Aorta (tissue), 5 donors: Measurements from ENCODE around the gene WWOX. TPM values are rescaled to one million over a fixed set of nuclear protein-coding genes. Genes with fewer than 3 reads are reported as not detected.

Source experiments
- ATAC-seq: fragments of 200-7000 bp; cut with Tn5 transposase; one replicate; pipeline ENCODE4 v1.9.1; 2022; ENCODE audit warnings: moderate library complexity; ENCODE audit not compliant: low FRiP score
- DNase-seq, 2 donors: peaks; one replicate each; pipeline ENCODE4 v3.0.0-alpha.2; 2020
- H3K27ac ChIP-seq, 2 donors: one replicate each; pipeline ENCODE4 v1.5.1; 2013; ENCODE audit warnings: low read length in 2 of 2, mild to moderate bottlenecking in 2 of 2, moderate library complexity in 2 of 2, control low read depth in 1 of 2, inconsistent platforms in 1 of 2, low read depth in 1 of 2
- H3K27me3 ChIP-seq, 2 donors: one replicate each; pipeline ENCODE4 v1.6.1; 2013; ENCODE audit warnings: control low read depth in 1 of 2, low read length in 1 of 2, mild to moderate bottlenecking in 1 of 2, moderate library complexity in 1 of 2; ENCODE audit not compliant: insufficient read depth in 2 of 2, control insufficient read depth in 1 of 2
- H3K36me3 ChIP-seq, 2 donors: one replicate each; pipeline ENCODE4 v1.6.1; 2013; ENCODE audit warnings: control low read depth in 1 of 2, low read length in 1 of 2, mild to moderate bottlenecking in 1 of 2; ENCODE audit not compliant: insufficient read depth in 2 of 2, control insufficient read depth in 1 of 2
- H3K4me1 ChIP-seq, 2 donors: one replicate each; pipeline ENCODE4 v1.6.1; 2013; ENCODE audit warnings: low read length in 2 of 2, control low read depth in 1 of 2, mild to moderate bottlenecking in 1 of 2, moderate library complexity in 1 of 2; ENCODE audit not compliant: insufficient read depth in 2 of 2, control insufficient read depth in 1 of 2
- H3K4me3 ChIP-seq, 2 donors: one replicate each; pipeline ENCODE4 v1.5.1; 2013; ENCODE audit warnings: low read length in 2 of 2, control low read depth in 1 of 2, mild to moderate bottlenecking in 1 of 2
- H3K9me3 ChIP-seq: one replicate; pipeline ENCODE4 v1.6.1; 2013; ENCODE audit warnings: mild to moderate bottlenecking, low read length; ENCODE audit not compliant: control insufficient read depth
- WGBS, 2 donors: extraction: QIAGEN DNeasy Blood & Tissue Kit; methylation state at CpG; one replicate each; pipeline ENCODE4 v1.1.7; 2013; 5-methylcytosine and 5-hydroxymethylcytosine counted together
- intact Hi-C, 2 donors: fragments of 100-400 bp; cut with DNase I; formaldehyde crosslinking; loops; one replicate each; pipeline versions ENCODE4 v1.14.2 to v1.15.0; 2022
- polyA plus RNA-seq, 2 donors: library from polyadenylated mRNA; stranded (reverse); fragments of 200-250 nt; gene quantifications; one replicate each; pipeline ENCODE4 v1.2.3, GENCODE V29; 2013
- total RNA-seq, 2 donors: library from RNA; stranded (reverse); fragmentation: NEBNext Ultra II Directional; extraction: Animal tissue kit (Norgen Biotek cat#: 25700); gene quantifications; one replicate each; pipeline ENCODE4 v1.2.1, GENCODE V29; 2021
- donor health status: healthy with polysubstance abuse.
- donor health status: Bipolar disorder and iron deficiency.
- donor health status: DM: no; HTN: no; CAD: no.
- donor health status: DM: no; HTN: no; CAD: no.
- donor health status: DM: yes; HTN: yes; CAD: no.

Gene WWOX
- total and polyA plus RNA-seq, 4 donors, result 11.2 to 30.9 (median 14.6) TPM

GRCh38 chr16:78788696-78789095 lies 689.2 kb downstream of the WWOX start:
- Histone ChIP-seq H3K27ac (no peak overlapping the region), H3K9me3 (no peaks in the 10 kb centered on the region), H3K27me3 (no peaks in the 10 kb centered on the region), H3K4me1 (no peaks in the 10 kb centered on the region), H3K4me3 (no peak overlapping the region), H3K36me3 (no peaks in the 10 kb centered on the region)
- intact Hi-C loops, result no loop called here
- ATAC-seq (no peak), DNase-seq (no peak)
- WGBS, 2 donors, result 77 to 87% methylated on average over 2 of the region's 2 CpGs

DNA sequence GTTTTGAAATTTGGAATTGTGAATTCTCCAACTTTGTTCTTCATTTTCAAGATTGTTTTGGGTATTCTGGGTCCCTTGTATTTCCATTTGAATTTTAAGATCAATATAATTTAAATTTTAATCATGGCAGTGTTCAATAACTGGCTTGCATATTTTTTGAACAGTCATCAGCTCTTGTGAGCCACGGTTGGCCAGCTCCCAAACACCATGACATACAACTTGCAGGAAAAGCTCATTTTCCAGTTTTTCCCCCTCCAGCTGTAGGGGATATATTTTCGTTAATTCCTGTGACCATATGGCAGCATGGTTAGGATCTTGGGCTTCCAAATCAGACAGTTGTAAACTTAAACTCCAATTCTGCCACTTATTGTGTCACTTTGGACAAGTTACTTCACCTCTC lies 690.1 kb downstream of the WWOX start:
- no peaks in the 10 kb centered on the region for H3K27me3 ChIP-seq
- H3K27ac ChIP-seq, result no peak overlapping the region
- DNase-seq (no peak), ATAC-seq (no peak)
- intact Hi-C loops, result no loop called here
- no peak overlapping the region for H3K4me3 ChIP-seq
- H3K4me1 ChIP-seq, result no peaks in the 10 kb centered on the region
- H3K9me3 ChIP-seq, result no peaks in the 10 kb centered on the region
- no peaks in the 10 kb centered on the region for H3K36me3 ChIP-seq
- 38 to 63% methylated on average over 2 of the region's 2 CpGs for WGBS, 2 donors

GRCh38 chr16:78791011-78791410 lies 691.6 kb downstream of the WWOX start:
- Histone ChIP-seq H3K36me3 (no peaks in the 10 kb centered on the region), H3K27me3 (no peaks in the 10 kb centered on the region), H3K4me3 (no peak overlapping the region), H3K27ac (no peak overlapping the region), H3K9me3 (no peaks in the 10 kb centered on the region), H3K4me1 (no peaks in the 10 kb centered on the region)
- ATAC-seq, result no peak
- no peak for DNase-seq
- 90 to 92% methylated on average over 8 of the region's 8 CpGs for WGBS, 2 donors
- intact Hi-C loops, result no loop called here

DNA sequence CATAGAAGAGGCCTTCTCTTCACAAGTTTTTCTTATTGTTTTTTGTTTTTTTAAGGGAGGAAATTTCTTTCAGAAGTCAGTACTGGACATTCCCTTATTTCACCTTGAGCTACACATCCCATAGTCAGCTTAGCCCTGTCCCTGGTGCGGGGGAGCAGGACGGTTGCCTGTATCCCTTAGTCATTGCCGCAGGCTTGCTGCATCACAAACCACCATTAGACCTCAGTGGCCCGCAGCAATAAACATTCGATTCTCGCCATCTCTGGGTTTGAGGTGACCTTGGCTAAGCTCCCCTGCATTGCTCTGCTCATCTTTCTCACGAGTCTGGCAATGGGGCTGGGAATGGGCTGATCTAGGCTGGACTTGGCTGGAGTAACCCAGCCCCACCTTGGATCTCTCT lies 692.5 kb downstream of the WWOX start:
- H3K27me3 ChIP-seq, result no peaks in the 10 kb centered on the region
- intact Hi-C loops, result no loop called here
- no peak for ATAC-seq
- no peak overlapping the region for H3K4me3 ChIP-seq
- WGBS, 2 donors, result 81 to 93% methylated on average over 7 of the region's 7 CpGs
- no peak for DNase-seq
- H3K4me1 ChIP-seq, result no peaks in the 10 kb centered on the region
- H3K36me3 ChIP-seq, result no peaks in the 10 kb centered on the region
- no peak overlapping the region for H3K27ac ChIP-seq
- no peaks in the 10 kb centered on the region for H3K9me3 ChIP-seq

DNA sequence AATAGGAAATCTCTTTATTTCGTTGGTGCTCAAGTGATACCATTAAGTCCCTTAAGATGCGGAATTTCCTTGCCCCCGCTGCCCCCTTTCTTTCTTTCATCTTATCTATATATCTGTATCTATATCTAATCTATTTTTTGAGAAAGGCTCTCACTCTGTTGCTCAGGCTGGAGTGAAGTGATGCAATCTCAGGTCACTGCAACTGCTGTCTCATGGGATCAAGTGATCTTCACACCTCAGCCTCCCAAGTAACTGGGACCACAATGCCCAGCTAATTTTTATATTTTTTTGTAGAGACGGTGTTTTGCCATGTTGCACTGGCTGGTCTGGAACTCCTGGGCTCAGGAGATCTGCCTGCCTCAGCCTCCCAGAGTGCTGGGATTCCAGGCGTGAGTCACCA lies 693.5 kb downstream of the WWOX start:
- WGBS, 2 donors, result 97% methylated on average over 5 of the region's 5 CpGs
- H3K9me3 ChIP-seq, result no peaks in the 10 kb centered on the region

GRCh38 chr16:78794581-78795250 lies 695.3 kb downstream of the WWOX start:
- WGBS, 2 donors, result 82 to 83% methylated on average over 6 of the region's 6 CpGs
- H3K27ac ChIP-seq, result no peak overlapping the region
- no peaks in the 10 kb centered on the region for H3K27me3 ChIP-seq
- no peaks in the 10 kb centered on the region for H3K9me3 ChIP-seq
- DNase-seq, result no peak
- intact Hi-C loops, result no loop called here
- H3K4me3 ChIP-seq, result no peak overlapping the region
- ATAC-seq, result no peak
- no peaks in the 10 kb centered on the region for H3K4me1 ChIP-seq
- H3K36me3 ChIP-seq, result no peaks in the 10 kb centered on the region

More for the DNA sequence above, 693.5 kb downstream of the WWOX start:
- Histone ChIP-seq H3K4me3 (no peak overlapping the region), H3K27me3 (no peaks in the 10 kb centered on the region), H3K36me3 (no peaks in the 10 kb centered on the region), H3K4me1 (no peaks in the 10 kb centered on the region), H3K27ac (no peak overlapping the region)
- ATAC-seq (no peak), DNase-seq (no peak)
- intact Hi-C loops, result no loop called here

GRCh38 chr16:78795433-78795832 lies 696.0 kb downstream of the WWOX start:
- 93 to 98% methylated on average over 1 of the region's 1 CpG for WGBS, 2 donors
- intact Hi-C loops, result no loop called here

GRCh38 chr16:78796221-78796866 lies 696.9 kb downstream of the WWOX start:
- 59 to 67% methylated on average over 3 of the region's 3 CpGs for WGBS, 2 donors
- DNase-seq (no peak), ATAC-seq (no peak)
- Histone ChIP-seq H3K27me3 (no peaks in the 10 kb centered on the region), H3K9me3 (no peaks in the 10 kb centered on the region), H3K4me1 (no peaks in the 10 kb centered on the region), H3K27ac (no peak overlapping the region), H3K36me3 (no peaks in the 10 kb centered on the region), H3K4me3 (no peak overlapping the region)
- intact Hi-C loops, result no loop called here

More at GRCh38 chr16:78795433-78795832, 696.0 kb downstream of the WWOX start:
- Histone ChIP-seq H3K4me3 (no peak overlapping the region), H3K36me3 (no peaks in the 10 kb centered on the region), H3K27me3 (no peaks in the 10 kb centered on the region), H3K4me1 (no peaks in the 10 kb centered on the region), H3K27ac (no peak overlapping the region), H3K9me3 (no peaks in the 10 kb centered on the region)
- no peak for ATAC-seq
- no peak for DNase-seq

DNA sequence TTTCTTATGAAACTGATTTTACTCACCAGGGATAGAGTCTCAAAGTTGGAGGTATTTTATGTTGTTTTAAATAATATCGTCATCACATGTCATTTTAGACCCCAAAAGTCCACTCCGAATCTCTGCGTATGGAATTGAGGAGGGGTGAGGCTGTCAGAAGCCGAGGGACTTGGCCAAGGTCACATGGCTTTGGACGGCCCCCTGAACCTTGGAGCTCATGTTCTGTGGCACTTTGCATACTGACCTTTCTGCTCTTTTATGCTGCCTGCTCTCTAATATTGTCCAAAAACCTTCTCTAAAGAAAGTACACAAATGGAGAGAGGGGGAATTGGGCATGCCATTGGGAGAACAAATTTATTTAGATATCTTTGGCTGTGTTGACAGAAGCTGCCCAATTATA lies 700.0 kb downstream of the WWOX start:
- Histone ChIP-seq H3K36me3 (no peaks in the 10 kb centered on the region), H3K27ac (no peak overlapping the region), H3K4me3 (no peak overlapping the region), H3K9me3 (no peaks in the 10 kb centered on the region), H3K27me3 (no peaks in the 10 kb centered on the region), H3K4me1 (no peaks in the 10 kb centered on the region)
- 61 to 68% methylated on average over 5 of the region's 5 CpGs for WGBS, 2 donors
- DNase-seq (no peak), ATAC-seq (no peak)
- intact Hi-C loops, result no loop called here
